Endodermal cell (in vitro differentiated cells): ENCODE data around the gene ACAD11. TPM values are rescaled to one million over a fixed set of nuclear protein-coding genes. Genes with fewer than 3 reads are reported as not detected.

ENCODE experiments used
- DNase-seq: peaks from one replicate; pipeline ENCODE4 v3.0.0-alpha.2; 2017
- H3K27ac ChIP-seq: 2 replicates; pipeline ENCODE4 v1.5.1; 2013; ENCODE audit warnings: mild to moderate bottlenecking, low read depth, low read length, moderate library complexity
- H3K27me3 ChIP-seq: 2 replicates; pipeline ENCODE4 v1.6.1; 2013; ENCODE audit warnings: mild to moderate bottlenecking, low read length, moderate library complexity; ENCODE audit not compliant: insufficient read depth, control insufficient read depth, poor library complexity, severe bottlenecking
- H3K36me3 ChIP-seq: 2 replicates; pipeline ENCODE4 v1.7.0; 2013; ENCODE audit warnings: mild to moderate bottlenecking, low read length, moderate library complexity; ENCODE audit not compliant: control insufficient read depth, insufficient read depth
- H3K4me1 ChIP-seq: one replicate; pipeline ENCODE4 v1.7.0; 2013; ENCODE audit warnings: low read length; ENCODE audit not compliant: control insufficient read depth, insufficient read depth
- H3K4me3 ChIP-seq: 2 replicates; pipeline ENCODE4 v1.5.1; 2013; ENCODE audit warnings: mild to moderate bottlenecking, low read length, moderate library complexity
- H3K9ac ChIP-seq: 2 replicates; pipeline ENCODE4 v1.6.1; 2013; ENCODE audit warnings: mild to moderate bottlenecking, low read length, moderate library complexity; ENCODE audit not compliant: poor library complexity, severe bottlenecking; ENCODE audit errors: extremely low read depth
- H3K9me3 ChIP-seq: 2 replicates; pipeline ENCODE4 v1.6.1; 2013; ENCODE audit warnings: mild to moderate bottlenecking, low read length, moderate library complexity; ENCODE audit not compliant: control insufficient read depth
- H3K27ac Mint-ChIP-seq: 2 replicates; pipeline ENCODE4 v1.8.0; 2020; ENCODE audit warnings: mixed read lengths
- H3K27me3 Mint-ChIP-seq: 2 replicates; pipeline ENCODE4 v1.8.0; 2021; ENCODE audit warnings: mild to moderate bottlenecking, mixed read lengths; ENCODE audit not compliant: insufficient read depth
- H3K36me3 Mint-ChIP-seq: 2 replicates; pipeline ENCODE4 v1.8.0; 2020; ENCODE audit warnings: low read depth, mixed read lengths
- H3K4me1 Mint-ChIP-seq: 2 replicates; pipeline ENCODE4 v1.8.0; 2020; ENCODE audit warnings: mixed read lengths
- H3K4me3 Mint-ChIP-seq: 2 replicates; pipeline ENCODE4 v1.8.0; 2020; ENCODE audit warnings: mild to moderate bottlenecking, moderate library complexity, mixed read lengths
- H3K9me3 Mint-ChIP-seq: 2 replicates; pipeline ENCODE4 v1.8.0; 2020; ENCODE audit warnings: mild to moderate bottlenecking, mixed read lengths
- WGBS, 2 experiments: methylation state at CpG; one replicate each; pipeline versions ENCODE4 v1.1.5 to v1.1.7; 2013; ENCODE audit warnings: missing lambda C conversion rate in 2 of 2, mixed read lengths in 1 of 2; ENCODE audit not compliant: insufficient coverage in 1 of 2, insufficient read length in 1 of 2; 5-methylcytosine and 5-hydroxymethylcytosine counted together
- total RNA-seq, 2 donors: library from RNA; stranded (reverse); fragmentation: NEBNext Ultra II Directional in 1 of 2; extraction: Animal tissue kit (Norgen Biotek cat#: 25700) in 1 of 2; gene quantifications; 2 replicates in 1 of 2; 3 replicates in 1 of 2; pipeline ENCODE4 v1.2.1, GENCODE V29; 2021
- TF ChIP-seq, protein P1 (sequence below): fragments of 200-600 bp; sonication (generic); conservative IDR thresholded peaks from 2 replicates; pipeline ENCODE4 v1.5.0; 2021; ENCODE audit warnings: antibody characterized with exemption, mild to moderate bottlenecking

The ACAD11 gene
- total RNA-seq, 2 donors from 2014 or later = 21.4 to 22.8 TPM

GRCh38 chr3:132593241-132593946, 66.2 kb downstream of the ACAD11 start:
- Histone ChIP-seq H3K9me3 (no peaks in the 10 kb centered on the region), H3K36me3 (no peaks in the 10 kb centered on the region), H3K27ac (no peak overlapping the region), H3K27me3 (no peaks in the 10 kb centered on the region), H3K4me1 (no peaks in the 10 kb centered on the region), H3K4me3 (no peak overlapping the region), H3K9ac (no peak overlapping the region)
- Mint-ChIP-seq H3K27me3 (no peaks in the 10 kb centered on the region), H3K36me3 (peaks cover 16% of the 10 kb centered on the region), H3K27ac (no peak overlapping the region), H3K9me3 (no peaks in the 10 kb centered on the region), H3K4me1 (peaks cover 5% of the 10 kb centered on the region), H3K4me3 (no peak overlapping the region)
- WGBS, 2 experiments = no CpG with 5 or more reads among the region's 1 CpG
- DNase-seq = no peak
- TF ChIP-seq, protein P1, sequence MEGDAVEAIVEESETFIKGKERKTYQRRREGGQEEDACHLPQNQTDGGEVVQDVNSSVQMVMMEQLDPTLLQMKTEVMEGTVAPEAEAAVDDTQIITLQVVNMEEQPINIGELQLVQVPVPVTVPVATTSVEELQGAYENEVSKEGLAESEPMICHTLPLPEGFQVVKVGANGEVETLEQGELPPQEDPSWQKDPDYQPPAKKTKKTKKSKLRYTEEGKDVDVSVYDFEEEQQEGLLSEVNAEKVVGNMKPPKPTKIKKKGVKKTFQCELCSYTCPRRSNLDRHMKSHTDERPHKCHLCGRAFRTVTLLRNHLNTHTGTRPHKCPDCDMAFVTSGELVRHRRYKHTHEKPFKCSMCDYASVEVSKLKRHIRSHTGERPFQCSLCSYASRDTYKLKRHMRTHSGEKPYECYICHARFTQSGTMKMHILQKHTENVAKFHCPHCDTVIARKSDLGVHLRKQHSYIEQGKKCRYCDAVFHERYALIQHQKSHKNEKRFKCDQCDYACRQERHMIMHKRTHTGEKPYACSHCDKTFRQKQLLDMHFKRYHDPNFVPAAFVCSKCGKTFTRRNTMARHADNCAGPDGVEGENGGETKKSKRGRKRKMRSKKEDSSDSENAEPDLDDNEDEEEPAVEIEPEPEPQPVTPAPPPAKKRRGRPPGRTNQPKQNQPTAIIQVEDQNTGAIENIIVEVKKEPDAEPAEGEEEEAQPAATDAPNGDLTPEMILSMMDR = no peak

DNA sequence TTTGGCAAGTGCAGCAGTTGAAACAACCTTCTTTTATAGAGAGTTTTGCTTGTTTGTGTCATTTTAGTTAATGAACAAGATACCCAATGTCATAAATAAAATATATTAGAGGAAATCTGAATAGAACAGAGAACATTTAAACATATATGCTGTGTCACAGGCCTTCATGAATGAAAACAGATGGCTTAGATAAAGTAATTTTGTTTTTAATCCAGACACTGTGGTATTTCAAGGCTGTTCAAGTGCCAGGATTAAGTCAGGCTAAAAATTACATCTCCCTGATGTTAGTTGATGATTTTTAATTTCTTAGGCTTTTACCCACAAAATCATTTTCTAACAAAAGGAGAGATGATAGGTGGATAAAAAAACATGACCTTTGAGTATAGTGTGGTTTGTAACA, 67.4 kb downstream of the ACAD11 start:
- Histone ChIP-seq H3K9me3 (no peaks in the 10 kb centered on the region), H3K9ac (no peak overlapping the region), H3K4me3 (no peak overlapping the region), H3K4me1 (no peaks in the 10 kb centered on the region), H3K36me3 (no peaks in the 10 kb centered on the region), H3K27me3 (no peaks in the 10 kb centered on the region), H3K27ac (no peak overlapping the region)
- TF ChIP-seq, protein P1 = no peak
- no peak for DNase-seq
- peaks cover 5% of the 10 kb centered on the region for H3K4me1 Mint-ChIP-seq
- H3K9me3 Mint-ChIP-seq = no peaks in the 10 kb centered on the region
- H3K27ac Mint-ChIP-seq = no peak overlapping the region
- no peaks in the 10 kb centered on the region for H3K27me3 Mint-ChIP-seq
- no peak overlapping the region for H3K4me3 Mint-ChIP-seq
- peaks cover 16% of the 10 kb centered on the region for H3K36me3 Mint-ChIP-seq

DNA sequence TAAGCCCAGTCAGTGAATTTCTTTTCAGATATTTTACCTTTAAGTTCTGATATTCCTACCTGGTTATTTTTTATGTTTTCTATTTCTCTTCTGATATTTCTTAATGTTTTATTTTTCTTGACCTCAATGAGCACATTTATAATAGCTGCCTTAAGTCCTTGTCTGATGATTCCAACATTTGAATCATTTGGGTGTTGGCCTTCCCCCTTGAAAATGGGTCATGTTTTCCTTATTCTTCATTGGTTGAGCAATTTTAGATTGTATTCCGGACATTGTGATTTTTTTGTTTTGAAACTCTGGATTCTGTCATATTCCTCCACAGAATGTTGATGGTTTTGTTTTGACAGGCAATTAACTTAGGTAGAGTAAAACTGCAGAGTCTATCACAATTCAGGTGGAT, 72.2 kb downstream of the ACAD11 start:
- H3K36me3 ChIP-seq = no peaks in the 10 kb centered on the region
- Mint-ChIP-seq H3K27ac (no peak overlapping the region), H3K4me3 (no peak overlapping the region), H3K27me3 (no peaks in the 10 kb centered on the region), H3K4me1 (no peaks in the 10 kb centered on the region), H3K36me3 (peaks cover 14% of the 10 kb centered on the region), H3K9me3 (no peaks in the 10 kb centered on the region)
- H3K4me1 ChIP-seq = no peaks in the 10 kb centered on the region
- TF ChIP-seq, protein P1 = no peak
- WGBS, 2 experiments = 88 to 100% methylated on average over 1 of the region's 1 CpG
- H3K4me3 ChIP-seq = no peak overlapping the region
- no peak overlapping the region for H3K9ac ChIP-seq
- no peaks in the 10 kb centered on the region for H3K27me3 ChIP-seq
- H3K9me3 ChIP-seq = no peaks in the 10 kb centered on the region
- no peak for DNase-seq
- no peak overlapping the region for H3K27ac ChIP-seq
